Stimulated activated CD8-positive, alpha-beta memory T cell treated with anti-CD3 and anti-CD28 coated beads, Interleukin-12 subunit alpha, Interleukin-12 subunit beta, amount 100 ng/mL, for 4 hours (primary cell): ENCODE data around the gene NBR1.
"Not testable (repeated sequence)": the region's sequence is repeated elsewhere in the genome, so short reads cannot be mapped to it uniquely, and the experiment has no call there.

Experiments
- DNase-seq: peaks from one replicate; pipeline ENCODE4 v3.0.0-alpha.2; 2020; ENCODE audit warnings: low read depth

The NBR1 gene

DNA sequence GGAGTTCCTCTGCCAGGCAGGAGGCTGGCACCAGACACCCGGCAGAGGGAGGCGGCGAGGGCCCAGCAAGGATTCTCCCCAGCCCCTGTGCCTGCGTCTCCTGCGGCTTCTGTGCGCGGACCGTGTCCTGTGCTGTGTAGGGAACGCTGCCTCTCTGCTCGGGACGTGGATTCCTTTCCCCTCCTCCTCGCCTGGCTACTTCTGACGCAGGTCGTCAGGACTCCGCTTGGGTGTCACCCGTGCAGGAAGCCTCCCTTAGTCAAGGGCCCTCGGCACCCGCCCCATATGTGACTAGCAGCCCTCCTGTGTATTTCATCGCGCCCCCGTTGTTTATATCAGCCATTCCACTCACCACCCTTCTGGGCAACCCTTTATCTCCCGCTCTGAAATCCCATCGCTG, 75.4 kb downstream of the NBR1 start:
- DNase-seq: not testable (repeated sequence)
